Memory B cell (primary cell): Measurements from ENCODE around the gene CST6.
"Not testable (repeated sequence)": the region's sequence is repeated elsewhere in the genome, so short reads cannot be mapped to it uniquely, and the experiment has no call there.

ENCODE experiments used
- ATAC-seq: fragments of 150-1000 bp; cut with Tn5 transposase; 2 replicates; pipeline ENCODE4 v1.10.0; 2021; ENCODE audit warnings: low read depth, mild to moderate bottlenecking, moderate library complexity
- DNase-seq, 2 donors: peaks; one replicate each; pipeline ENCODE4 v3.0.0; 2022; ENCODE audit warnings: low spot score in 2 of 2
- H3K27ac Mint-ChIP-seq: one replicate; pipeline ENCODE4 v1.8.0; 2022; ENCODE audit warnings: mild to moderate bottlenecking, moderate library complexity, mixed read lengths
- H3K27me3 Mint-ChIP-seq: one replicate; pipeline ENCODE4 v1.8.0; 2022; ENCODE audit warnings: mixed read lengths
- H3K36me3 Mint-ChIP-seq: one replicate; pipeline ENCODE4 v1.8.0; 2022; ENCODE audit warnings: mild to moderate bottlenecking, mixed read lengths
- H3K4me1 Mint-ChIP-seq: one replicate; pipeline ENCODE4 v1.8.0; 2022; ENCODE audit warnings: mixed read lengths
- H3K4me3 Mint-ChIP-seq: one replicate; pipeline ENCODE4 v1.8.0; 2022; ENCODE audit warnings: mild to moderate bottlenecking, moderate library complexity, mixed read lengths
- H3K9me3 Mint-ChIP-seq: one replicate; pipeline ENCODE4 v1.8.0; 2022; ENCODE audit warnings: mixed read lengths

CST6 gene

DNA sequence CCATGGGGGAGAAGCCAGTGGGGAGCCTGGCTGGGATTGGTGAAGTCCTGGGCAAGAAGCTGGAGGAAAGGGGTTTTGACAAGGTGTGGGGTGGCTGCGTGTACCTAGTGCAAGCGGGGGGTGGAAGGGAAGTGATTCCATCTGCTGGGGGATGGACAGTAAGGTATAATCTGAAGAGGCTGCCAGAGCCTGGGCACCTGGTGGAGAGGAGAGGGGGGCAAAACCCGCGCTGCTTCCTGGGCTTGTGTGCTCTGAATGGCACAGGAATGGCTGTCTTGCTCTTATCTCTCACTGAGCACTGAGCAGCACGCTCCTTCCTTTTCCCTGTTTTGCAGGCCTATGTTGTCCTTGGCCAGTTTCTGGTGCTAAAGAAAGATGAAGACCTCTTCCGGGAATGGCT is 8.5 kb upstream of the CST6 start:
- peak overlapping the region; percentile 95 for H3K4me3 Mint-ChIP-seq
- DNase-seq, result no peak
- peaks cover 14% of the 10 kb centered on the region for H3K4me1 Mint-ChIP-seq
- H3K9me3 Mint-ChIP-seq, result no peaks in the 10 kb centered on the region
- H3K27me3 Mint-ChIP-seq, result no peaks in the 10 kb centered on the region
- H3K36me3 Mint-ChIP-seq, result peaks cover 16% of the 10 kb centered on the region
- no peak for ATAC-seq
- peak overlapping the region; percentile 99 for H3K27ac Mint-ChIP-seq

GRCh38 chr11:66004186-66004585 is 7.6 kb upstream of the CST6 start:
- no peak overlapping the region for H3K4me3 Mint-ChIP-seq
- H3K4me1 Mint-ChIP-seq, result peaks cover 14% of the 10 kb centered on the region
- no peak for ATAC-seq
- H3K9me3 Mint-ChIP-seq, result no peaks in the 10 kb centered on the region
- H3K27me3 Mint-ChIP-seq, result no peaks in the 10 kb centered on the region
- DNase-seq, result no peak
- H3K27ac Mint-ChIP-seq, result no peak overlapping the region
- peaks cover 12% of the 10 kb centered on the region for H3K36me3 Mint-ChIP-seq

GRCh38 chr11:66006134-66006890 is 5.5 kb upstream of the CST6 start:
- Mint-ChIP-seq H3K27me3 (no peaks in the 10 kb centered on the region), H3K4me1 (peaks cover 14% of the 10 kb centered on the region), H3K9me3 (no peaks in the 10 kb centered on the region), H3K27ac (no peak overlapping the region), H3K36me3 (peaks cover 6% of the 10 kb centered on the region), H3K4me3 (no peak overlapping the region)
- no peak for DNase-seq
- ATAC-seq, result no peak

DNA sequence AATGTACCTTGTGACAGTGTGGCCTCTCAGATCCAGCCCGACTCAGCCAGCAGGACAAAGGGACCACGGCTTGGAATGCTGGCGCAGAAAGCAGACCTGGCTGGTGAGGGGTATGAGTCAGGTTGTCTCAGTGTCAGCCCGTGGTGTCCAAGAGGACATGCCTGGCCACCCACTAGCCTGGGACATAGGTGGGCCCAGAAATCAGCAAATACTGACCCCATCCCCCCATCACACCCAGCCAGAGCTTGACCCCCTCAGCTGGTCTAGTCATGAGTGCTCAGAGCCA is 5.0 kb upstream of the CST6 start:
- ATAC-seq (no peak), DNase-seq (no peak)
- no peaks in the 10 kb centered on the region for H3K9me3 Mint-ChIP-seq
- no peak overlapping the region for H3K27ac Mint-ChIP-seq
- peaks cover 5% of the 10 kb centered on the region for H3K36me3 Mint-ChIP-seq
- peaks cover 11% of the 10 kb centered on the region for H3K4me1 Mint-ChIP-seq
- H3K27me3 Mint-ChIP-seq, result no peaks in the 10 kb centered on the region
- H3K4me3 Mint-ChIP-seq, result no peak overlapping the region

- Mint-ChIP-seq H3K9me3 (no peaks in the 10 kb centered on the region), H3K4me3 (no peak overlapping the region), H3K27ac (no peak overlapping the region), H3K36me3 (peaks cover 3% of the 10 kb centered on the region), H3K4me1 (peaks cover 11% of the 10 kb centered on the region), H3K27me3 (no peaks in the 10 kb centered on the region)
- no peak for ATAC-seq
- no peak for DNase-seq
Observed at GRCh38 chr11:66007201-66007634, 4.6 kb upstream of the CST6 start.

DNA sequence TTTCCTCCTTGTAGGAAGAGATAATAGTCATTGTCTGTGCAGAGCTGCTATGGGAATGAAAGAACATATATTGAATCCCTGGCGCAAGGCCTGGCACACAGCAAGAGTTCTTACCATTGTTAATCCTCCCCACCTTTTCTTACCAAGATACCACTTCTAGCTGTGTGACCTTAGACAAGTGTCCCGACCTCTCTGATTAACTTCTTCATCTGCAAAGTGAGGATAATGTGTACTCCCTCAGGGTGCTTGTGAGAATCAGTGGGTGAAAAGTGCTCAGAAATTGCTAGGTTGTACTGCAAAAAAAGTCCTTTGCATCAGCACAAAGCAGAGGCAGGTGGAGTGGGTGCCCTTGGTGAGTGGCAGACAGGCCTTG is 3.7 kb upstream of the CST6 start:
- ATAC-seq, result no peak
- no peaks in the 10 kb centered on the region for H3K9me3 Mint-ChIP-seq
- H3K4me3 Mint-ChIP-seq, result no peak overlapping the region
- DNase-seq, result no peak
- no peak overlapping the region for H3K27ac Mint-ChIP-seq
- peaks cover 3% of the 10 kb centered on the region for H3K36me3 Mint-ChIP-seq
- H3K4me1 Mint-ChIP-seq, result peaks cover 10% of the 10 kb centered on the region
- H3K27me3 Mint-ChIP-seq, result peaks cover 1% of the 10 kb centered on the region

DNA sequence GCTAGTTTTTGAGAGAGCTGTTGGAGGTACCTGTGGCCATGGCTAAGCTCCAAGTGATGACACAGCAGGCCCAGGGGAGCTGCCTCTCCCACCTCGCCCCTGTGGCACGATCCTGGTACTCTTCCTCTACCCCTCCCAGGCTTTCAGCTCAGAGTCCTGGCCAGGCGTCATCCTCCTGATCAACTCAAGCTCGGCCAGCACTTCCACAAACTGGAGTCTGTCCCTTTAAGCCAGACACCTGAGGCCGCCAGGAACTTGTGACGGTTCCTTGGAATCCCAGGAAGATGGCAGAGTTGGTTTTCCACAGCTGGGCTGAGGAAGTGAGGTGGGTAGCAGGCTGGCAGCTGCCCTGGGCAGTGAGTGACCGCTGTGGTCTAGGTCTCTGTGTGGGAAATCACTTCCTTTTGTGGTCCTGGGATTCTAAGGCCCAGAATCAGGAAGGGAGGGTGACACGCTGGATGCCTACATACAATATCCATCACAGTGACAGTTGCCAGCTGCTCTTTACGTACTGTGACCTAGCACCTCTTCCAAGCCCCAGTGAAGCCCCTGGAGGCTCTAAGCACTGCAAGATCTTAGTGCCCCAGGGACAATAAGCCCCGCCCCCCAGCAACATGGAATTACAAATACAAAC is 3.2 kb upstream of the CST6 start:
- H3K27ac Mint-ChIP-seq, result no peak overlapping the region
- no peaks in the 10 kb centered on the region for H3K9me3 Mint-ChIP-seq
- peaks cover 3% of the 10 kb centered on the region for H3K36me3 Mint-ChIP-seq
- no peak for DNase-seq
- peaks cover 5% of the 10 kb centered on the region for H3K4me1 Mint-ChIP-seq
- H3K4me3 Mint-ChIP-seq, result no peak overlapping the region
- no peak for ATAC-seq
- peaks cover 1% of the 10 kb centered on the region for H3K27me3 Mint-ChIP-seq

DNA sequence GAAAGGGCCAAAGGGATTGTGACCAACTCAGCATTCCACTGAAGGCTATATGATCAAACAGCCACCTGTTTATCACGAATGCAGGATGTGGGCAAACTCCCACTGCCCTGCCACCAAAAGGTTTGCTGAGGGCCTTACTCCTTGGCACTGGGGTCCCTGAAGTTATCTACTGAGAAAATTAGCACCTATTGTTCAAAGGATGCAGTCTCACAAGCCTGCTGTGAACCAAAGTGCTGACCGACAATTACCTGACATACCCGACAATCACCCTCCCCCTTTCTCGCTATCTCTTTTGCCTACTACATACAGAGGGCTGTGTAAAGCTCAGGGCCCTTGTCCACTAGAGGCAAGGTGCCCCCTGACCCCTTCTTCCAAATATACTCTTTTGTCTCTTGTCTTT is 1.8 kb upstream of the CST6 start:
- H3K27me3 Mint-ChIP-seq, H3K9me3 Mint-ChIP-seq, H3K4me1 Mint-ChIP-seq, H3K4me3 Mint-ChIP-seq, H3K36me3 Mint-ChIP-seq, H3K27ac Mint-ChIP-seq, ATAC-seq, DNase-seq: not testable (repeated sequence)

DNA sequence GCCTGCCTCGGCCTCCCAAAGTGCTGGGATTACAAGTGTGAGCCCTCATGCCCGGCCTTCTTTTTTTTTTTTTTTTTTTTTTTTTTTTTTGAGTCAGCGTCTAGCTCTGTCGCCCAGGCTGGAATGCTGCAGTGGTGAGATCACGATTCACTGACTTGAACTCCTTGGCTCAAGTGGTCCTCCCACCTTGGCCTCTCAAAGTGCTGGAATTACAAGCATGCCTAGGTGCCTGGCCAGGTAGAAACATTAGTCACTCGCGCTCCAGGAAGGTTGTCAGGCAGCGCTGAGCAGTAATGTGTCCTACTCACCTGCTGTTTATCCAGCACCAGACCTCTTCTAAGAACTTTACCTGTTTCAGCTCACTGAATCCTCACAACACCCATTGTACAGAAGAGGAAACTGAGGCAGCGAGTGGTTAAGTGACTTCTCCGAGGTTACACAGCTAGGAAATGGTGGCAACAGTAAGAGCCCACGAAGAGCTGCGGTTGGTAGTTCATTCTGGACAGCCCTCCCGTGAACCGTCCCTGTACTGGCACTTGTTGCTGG is 496 bp upstream of the CST6 start:
- Mint-ChIP-seq H3K9me3 (no peaks in the 10 kb centered on the region), H3K4me3 (no peak overlapping the region), H3K27me3 (peaks cover 3% of the 10 kb centered on the region), H3K4me1 (peaks cover 2% of the 10 kb centered on the region), H3K36me3 (no peaks in the 10 kb centered on the region), H3K27ac (no peak overlapping the region)
- no peak for DNase-seq
- no peak for ATAC-seq

DNA sequence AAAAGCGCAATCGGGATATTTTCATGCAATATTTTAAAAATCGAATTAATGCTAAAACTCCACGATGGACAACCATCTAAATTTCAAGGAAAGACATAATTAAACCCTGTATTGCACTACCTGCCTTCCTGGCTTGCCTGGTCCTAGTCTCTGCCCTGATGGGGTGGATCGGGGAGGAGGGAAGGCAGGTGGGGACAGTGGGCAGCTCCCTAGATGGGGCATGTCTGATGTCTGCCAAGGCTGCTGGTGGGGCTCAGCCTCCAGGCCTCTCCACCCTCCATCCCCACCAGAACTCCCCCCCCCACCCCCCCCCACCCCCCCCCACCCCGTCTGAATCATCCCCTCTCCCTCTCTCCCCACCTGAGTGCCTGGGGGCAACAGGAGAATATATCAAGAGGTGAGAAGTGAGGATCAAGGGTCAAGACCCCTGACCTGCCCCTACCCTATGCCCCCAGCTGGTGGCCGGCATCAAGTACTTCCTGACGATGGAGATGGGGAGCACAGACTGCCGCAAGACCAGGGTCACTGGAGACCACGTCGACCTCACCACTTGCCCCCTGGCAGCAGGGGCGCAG is 650 bp downstream of the CST6 start:
- H3K4me1 Mint-ChIP-seq, result peaks cover 3% of the 10 kb centered on the region
- ATAC-seq, result no peak
- H3K27ac Mint-ChIP-seq, result no peak overlapping the region
- H3K4me3 Mint-ChIP-seq, result no peak overlapping the region
- H3K9me3 Mint-ChIP-seq, result no peaks in the 10 kb centered on the region
- DNase-seq, result no peak
- peaks cover 3% of the 10 kb centered on the region for H3K27me3 Mint-ChIP-seq
- H3K36me3 Mint-ChIP-seq, result no peaks in the 10 kb centered on the region

GRCh38 chr11:66012946-66013761 is 1.3 kb downstream of the CST6 start:
- H3K4me1 Mint-ChIP-seq, result peaks cover 5% of the 10 kb centered on the region
- no peak overlapping the region for H3K27ac Mint-ChIP-seq
- ATAC-seq, result no peak
- no peak overlapping the region for H3K4me3 Mint-ChIP-seq
- no peaks in the 10 kb centered on the region for H3K9me3 Mint-ChIP-seq
- no peak for DNase-seq
- H3K27me3 Mint-ChIP-seq, result peaks cover 3% of the 10 kb centered on the region
- H3K36me3 Mint-ChIP-seq, result no peaks in the 10 kb centered on the region

DNA sequence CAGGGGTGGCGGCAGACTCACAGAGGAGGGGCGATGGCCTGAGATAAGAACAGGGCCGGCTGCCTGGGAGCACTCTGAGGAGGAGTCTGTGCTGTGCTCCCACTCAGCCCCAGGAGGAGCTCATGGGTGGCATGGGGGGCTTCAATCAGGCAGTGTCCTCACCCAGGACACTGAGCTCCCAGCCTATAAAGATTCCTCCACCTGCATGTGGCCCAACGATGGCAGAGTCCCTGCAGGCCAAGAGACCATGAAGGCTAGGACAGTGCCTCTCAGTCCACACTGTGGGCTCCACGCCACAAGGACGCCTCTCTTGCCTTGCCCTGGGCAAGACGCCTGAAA is 1.9 kb downstream of the CST6 start:
- Mint-ChIP-seq H3K4me1 (peaks cover 5% of the 10 kb centered on the region), H3K4me3 (no peak overlapping the region), H3K27me3 (peaks cover 3% of the 10 kb centered on the region), H3K9me3 (no peaks in the 10 kb centered on the region), H3K36me3 (no peaks in the 10 kb centered on the region), H3K27ac (no peak overlapping the region)
- ATAC-seq (no peak), DNase-seq (no peak)

GRCh38 chr11:66014804-66015453 is 3.1 kb downstream of the CST6 start:
- Mint-ChIP-seq H3K4me1 (peaks cover 5% of the 10 kb centered on the region), H3K9me3 (no peaks in the 10 kb centered on the region), H3K4me3 (no peak overlapping the region), H3K36me3 (no peaks in the 10 kb centered on the region), H3K27me3 (peaks cover 3% of the 10 kb centered on the region), H3K27ac (no peak overlapping the region)
- DNase-seq (no peak), ATAC-seq (no peak)

DNA sequence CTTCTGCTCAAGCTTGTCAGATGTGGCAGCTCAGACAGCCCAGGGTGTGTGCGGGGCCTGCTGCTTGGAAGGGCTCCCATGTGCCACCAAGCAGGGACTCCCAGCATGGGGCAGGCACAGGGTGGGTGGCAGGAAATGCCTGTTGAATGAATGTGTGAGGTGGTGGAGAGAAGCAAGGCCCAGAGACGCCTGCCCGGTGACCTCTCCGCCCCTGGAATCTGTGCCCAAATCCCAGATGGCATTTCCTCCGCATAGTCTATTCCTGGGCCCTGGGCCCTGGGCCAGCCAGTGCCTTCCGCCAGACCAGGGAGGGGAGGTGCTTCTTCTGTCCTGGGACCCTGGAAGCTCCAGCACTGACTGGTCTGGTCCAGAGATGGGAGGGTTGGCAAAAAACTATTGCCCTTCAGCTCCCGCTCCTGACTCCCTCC is 3.7 kb downstream of the CST6 start:
- Mint-ChIP-seq H3K4me1 (peaks cover 6% of the 10 kb centered on the region), H3K27me3 (peaks cover 5% of the 10 kb centered on the region), H3K27ac (no peak overlapping the region), H3K4me3 (no peak overlapping the region), H3K9me3 (no peaks in the 10 kb centered on the region), H3K36me3 (no peaks in the 10 kb centered on the region)
- DNase-seq (no peak), ATAC-seq (no peak)
